H1 (cell line): ENCODE data around the gene FASLG. TPM values are rescaled to one million over a fixed set of nuclear protein-coding genes. Genes with fewer than 3 reads are reported as not detected.

Experiments
- CTCF ChIA-PET: fragments of 300-600 bp; sonication (Branson Sonifier 250); formaldehyde crosslinking; loops from one replicate; lab custom pipeline; 2021; ENCODE audit not compliant: partially characterized antibody; lab: Charles Lee
- POLR2A ChIA-PET: fragments of 300-600 bp; sonication (Branson Sonifier 250); formaldehyde crosslinking; loops from one replicate; lab custom pipeline; 2021; ENCODE audit warnings: inconsistent platforms; ENCODE audit not compliant: partially characterized antibody; lab: Charles Lee
- DNase-seq, 2 experiments: peaks; one replicate each; pipeline versions ENCODE4 v3.0.0 to v3.0.0-alpha.2; 2010 to 2022; ENCODE audit warnings: low spot score in 2 of 2, low read depth in 1 of 2, mixed read lengths in 1 of 2
- FAIRE-seq: peaks from 2 replicates; lab custom pipeline; 2011; peaks lifted over from hg19 to GRCh38; lab: Jason Lieb, UNC
- H2AFZ ChIP-seq: 2 replicates; pipeline ENCODE4 v1.8.1; 2012; ENCODE audit warnings: low read length, inconsistent platforms
- H2AK5ac ChIP-seq: 2 replicates; pipeline ENCODE4 v1.6.1; 2013; ENCODE audit warnings: low read depth, low read length
- H2BK120ac ChIP-seq: replicated peaks from 2 replicates; pipeline ENCODE3; 2013; ENCODE audit warnings: low read depth, low read length, inconsistent platforms
- H2BK12ac ChIP-seq: 2 replicates; pipeline ENCODE4 v1.6.1; 2013; ENCODE audit warnings: low read depth, low read length
- H2BK15ac ChIP-seq: 2 replicates; pipeline ENCODE4 v1.6.1; 2013; ENCODE audit warnings: low read length
- H2BK20ac ChIP-seq: 2 replicates; pipeline ENCODE4 v1.6.1; 2013; ENCODE audit warnings: low read length
- H2BK5ac ChIP-seq: 2 replicates; pipeline ENCODE4 v1.6.1; 2013; ENCODE audit warnings: low read depth, low read length
- H3K14ac ChIP-seq: 2 replicates; pipeline ENCODE4 v1.6.1; 2013; ENCODE audit warnings: inconsistent platforms; ENCODE audit not compliant: insufficient read length
- H3K18ac ChIP-seq: 2 replicates; pipeline ENCODE4 v1.6.1; 2013; ENCODE audit warnings: low read length; ENCODE audit errors: extremely low read depth
- H3K23ac ChIP-seq: 2 replicates; pipeline ENCODE4 v1.6.1; 2013; ENCODE audit warnings: inconsistent platforms; ENCODE audit not compliant: insufficient read length
- H3K23me2 ChIP-seq: 2 replicates; pipeline ENCODE4 v1.6.1; 2013; ENCODE audit warnings: low read depth, low read length
- H3K27ac ChIP-seq: 2 replicates; pipeline ENCODE4 v1.6.1; 2011; ENCODE audit warnings: low read depth, low read length, inconsistent platforms
- H3K27me3 ChIP-seq, 4 experiments: replicated peaks in 1 of 4; 1 replicate in 1 of 4; 2 replicates in 3 of 4; pipeline versions ENCODE4 v1.6.1 to v1.8.1; 2011 to 2013; ENCODE audit warnings: low read length in 3 of 4, mild to moderate bottlenecking in 3 of 4, inconsistent platforms in 2 of 4, mixed read lengths in 2 of 4, moderate library complexity in 1 of 4; ENCODE audit not compliant: control insufficient read depth in 3 of 4, insufficient read depth in 3 of 4; ENCODE audit errors: extremely low read depth in 1 of 4
- H3K36me3 ChIP-seq, 4 experiments: 2 replicates each; pipeline versions ENCODE4 v1.6.1 to v1.8.1; 2011 to 2013; ENCODE audit warnings: mild to moderate bottlenecking in 4 of 4, low read length in 3 of 4, moderate library complexity in 2 of 4, control low read depth in 1 of 4, inconsistent platforms in 1 of 4; ENCODE audit not compliant: insufficient read depth in 4 of 4, control insufficient read depth in 2 of 4
- H3K4ac ChIP-seq: replicated peaks from 2 replicates; pipeline ENCODE3; 2013; ENCODE audit warnings: low read length, low read depth, mixed read lengths, inconsistent platforms; ENCODE audit not compliant: insufficient read length
- H3K4me1 ChIP-seq, 4 experiments: replicated peaks in 1 of 4; 1 replicate in 1 of 4; 2 replicates in 3 of 4; pipeline versions ENCODE4 v1.6.1 to v1.8.1; 2011 to 2013; ENCODE audit warnings: low read length in 3 of 4, inconsistent platforms in 2 of 4, mixed read lengths in 1 of 4; ENCODE audit not compliant: insufficient read depth in 4 of 4, control insufficient read depth in 3 of 4
- H3K4me2 ChIP-seq, 2 experiments: 2 replicates each; pipeline versions ENCODE4 v1.6.1 to v1.8.1; 2011 to 2013; ENCODE audit warnings: low read depth in 2 of 2, low read length in 2 of 2, control low read depth in 1 of 2, inconsistent platforms in 1 of 2, mild to moderate bottlenecking in 1 of 2; ENCODE audit not compliant: insufficient read depth in 1 of 2
- H3K4me3 ChIP-seq, 4 experiments: fragments of 200-600, 300-600 bp in 1 of 4; sonication (generic), shearing (Covaris generic), sonication (Bioruptor Twin) in 1 of 4; 2 replicates each; pipeline versions ENCODE4 v1.5.1 to v1.8.1; 2011 to 2016; ENCODE audit warnings: low read length in 4 of 4, low read depth in 3 of 4, control low read depth in 2 of 4, inconsistent platforms in 2 of 4, mild to moderate bottlenecking in 2 of 4, mixed read lengths in 1 of 4, moderate library complexity in 1 of 4; ENCODE audit not compliant: insufficient read depth in 2 of 4; ENCODE audit errors: extremely low read depth in 1 of 4
- H3K56ac ChIP-seq: replicated peaks from 2 replicates; pipeline ENCODE3; 2013; ENCODE audit warnings: low read depth, mild to moderate bottlenecking, mixed read lengths, low read length, inconsistent platforms; ENCODE audit not compliant: insufficient read length
- H3K79me1 ChIP-seq: 2 replicates; pipeline ENCODE4 v1.6.1; 2013; ENCODE audit warnings: low read depth, low read length, control low read depth
- H3K79me2 ChIP-seq, 2 experiments: 2 replicates each; pipeline versions ENCODE4 v1.6.1 to v1.8.1; 2012 to 2013; ENCODE audit warnings: low read length in 2 of 2, mild to moderate bottlenecking in 2 of 2, inconsistent platforms in 1 of 2; ENCODE audit not compliant: insufficient read depth in 2 of 2, control insufficient read depth in 1 of 2
- H3K9ac ChIP-seq, 4 experiments: replicated peaks in 1 of 4; 1 replicate in 1 of 4; 2 replicates in 3 of 4; pipeline versions ENCODE4 v1.6.1 to v1.8.1; 2011 to 2013; ENCODE audit warnings: low read depth in 3 of 4, low read length in 3 of 4, control low read depth in 2 of 4, mild to moderate bottlenecking in 2 of 4, moderate library complexity in 2 of 4, inconsistent platforms in 1 of 4; ENCODE audit errors: extremely low read depth in 1 of 4
- H3K9me3 ChIP-seq, 2 experiments: 2 replicates each; pipeline versions ENCODE4 v1.6.1 to v1.8.1; 2012 to 2013; ENCODE audit warnings: mild to moderate bottlenecking in 2 of 2, moderate library complexity in 2 of 2, control low read depth in 1 of 2, inconsistent platforms in 1 of 2, low read depth in 1 of 2, low read length in 1 of 2, mixed read lengths in 1 of 2; ENCODE audit not compliant: insufficient read depth in 2 of 2
- H4K20me1 ChIP-seq, 2 experiments: replicated peaks in 1 of 2; 2 replicates each; pipeline versions ENCODE3 to v1.8.1; 2011 to 2013; ENCODE audit warnings: inconsistent platforms in 2 of 2, low read length in 2 of 2, mild to moderate bottlenecking in 1 of 2; ENCODE audit not compliant: insufficient read depth in 2 of 2, control insufficient read depth in 1 of 2
- H4K5ac ChIP-seq: 2 replicates; pipeline ENCODE4 v1.6.1; 2013; ENCODE audit warnings: low read length, low read depth, mixed read lengths, inconsistent platforms; ENCODE audit not compliant: insufficient read length
- H4K8ac ChIP-seq: 2 replicates; pipeline ENCODE4 v1.8.0; 2013; ENCODE audit warnings: mild to moderate bottlenecking, moderate library complexity, low read length, inconsistent platforms; ENCODE audit not compliant: insufficient read depth; ENCODE audit errors: extremely low read depth
- H4K91ac ChIP-seq: replicated peaks from 2 replicates; pipeline ENCODE3; 2013; ENCODE audit warnings: low read length, mixed read lengths, inconsistent platforms; ENCODE audit not compliant: insufficient read length
- ATF3 ChIP-seq: IDR thresholded peaks from 2 replicates; pipeline ENCODE4 v1.6.1; 2011; ENCODE audit warnings: low read depth, mild to moderate bottlenecking, low read length; ENCODE audit not compliant: insufficient read depth
- CBX5 ChIP-seq: fragments of 300-800, 300-1000 bp; sonication (generic); IDR thresholded peaks from 2 replicates; pipeline ENCODE4 v1.7.1; 2016; ENCODE audit warnings: antibody characterized with exemption, low read length, low read depth
- CTCF ChIP-seq, 3 experiments: IDR thresholded peaks; 1 replicate in 2 of 3; 2 replicates in 1 of 3; pipeline versions ENCODE4 v1.5.1 to v1.6.1; 2011; ENCODE audit warnings: low read length in 3 of 3, mild to moderate bottlenecking in 3 of 3, inconsistent platforms in 2 of 3, low read depth in 1 of 3, moderate library complexity in 1 of 3; ENCODE audit not compliant: insufficient read depth in 1 of 3; ENCODE audit errors: control extremely low read depth in 1 of 3
- E2F6 ChIP-seq: IDR thresholded peaks from 2 replicates; pipeline ENCODE4 v1.6.1; 2012; ENCODE audit warnings: inconsistent platforms
- KDM4A ChIP-seq: IDR thresholded peaks from one replicate; pipeline ENCODE4 v1.7.1; 2012; ENCODE audit warnings: low read depth, mild to moderate bottlenecking, moderate library complexity, low read length, inconsistent platforms; ENCODE audit not compliant: severe bottlenecking
- RXRA ChIP-seq: IDR thresholded peaks from 2 replicates; pipeline ENCODE4 v1.6.1; 2011; ENCODE audit warnings: low read depth, mild to moderate bottlenecking, low read length, moderate library complexity; ENCODE audit not compliant: insufficient read depth
- SP4 ChIP-seq: IDR thresholded peaks from 2 replicates; pipeline ENCODE4 v1.6.1; 2012; ENCODE audit warnings: low read length, inconsistent platforms
- WGBS, 2 experiments: shearing (Covaris generic) in 1 of 2; methylation state at CpG; one replicate each; pipeline versions ENCODE4 v1.1.6 to v1.1.7; 2013 to 2015; ENCODE audit warnings: low lambda C conversion rate in 2 of 2, mixed read lengths in 2 of 2, inconsistent platforms in 1 of 2, low coverage in 1 of 2, missing lambda C conversion rate in 1 of 2; ENCODE audit not compliant: insufficient replicate concordance in 2 of 2, insufficient coverage in 1 of 2, insufficient read length in 1 of 2; ENCODE audit errors: extremely low coverage in 1 of 2, missing lambda C conversion rate in 1 of 2; 5-methylcytosine and 5-hydroxymethylcytosine counted together
- polyA plus RNA-seq, 7 experiments: library from polyadenylated mRNA; depleted of rRNA in 3 of 7; stranded (reverse) in 5 of 7; unstranded in 2 of 7; fragments of >200 nt in 5 of 7; fragments of 200-250 nt in 2 of 7; gene quantifications; 1 replicate in 5 of 7; 2 replicates in 1 of 7; 4 replicates in 1 of 7; pipeline versions ENCODE4 v1.2.1 to v1.2.3, GENCODE V29; 2011 to 2013; ENCODE audit warnings: missing spikeins in 2 of 7, mixed read lengths in 2 of 7
- total RNA-seq: library from RNA; stranded (reverse); fragmentation: NEBNext Ultra II Directional; extraction: Animal tissue kit (Norgen Biotek cat#: 25700); gene quantifications from 2 replicates; pipeline ENCODE4 v1.2.1, GENCODE V29; 2021

Gene FASLG
- total and polyA plus RNA-seq, 2 of the 8 experiments (the other 6 are each of a cell fraction or from before 2014, with no cell fraction given) = not detected

- Histone ChIP-seq H2AK5ac (no peak overlapping the region), H2BK12ac (no peak overlapping the region), H3K4me3 (no peak overlapping the region), H3K18ac (no peak overlapping the region), H3K4me2 (no peak overlapping the region), H3K36me3 (no peaks in the 10 kb centered on the region), H3K9ac (no peak overlapping the region), H3K27ac (no peak overlapping the region), H4K8ac (no peak overlapping the region), H3K9me3 (no peaks in the 10 kb centered on the region), H3K4me1 (no peaks in the 10 kb centered on the region), H2BK120ac (no peak overlapping the region), H3K79me2 (no peaks in the 10 kb centered on the region), H3K56ac (no peak overlapping the region), H3K27me3 (no peaks in the 10 kb centered on the region), H4K5ac (no peak overlapping the region), H2BK5ac (no peak overlapping the region), H2BK15ac (no peak overlapping the region), H3K23me2 (no peaks in the 10 kb centered on the region), H3K4ac (no peak overlapping the region), H4K20me1 (no peaks in the 10 kb centered on the region), H3K14ac (no peak overlapping the region), H2BK20ac (no peak overlapping the region), H2AFZ (no peak overlapping the region), H3K23ac (no peak overlapping the region), H3K79me1 (no peaks in the 10 kb centered on the region), H4K91ac (no peak overlapping the region)
- CTCF ChIA-PET = interaction anchor here (0.9 kb wide), 1 partner anchor 75 kb away, joined by 3 read pairs; no protein-coding TSS in a partner anchor
- FAIRE-seq (no peak), DNase-seq (no peak)
- WGBS, 2 experiments = 98% methylated on average over 2 of the region's 2 CpGs; no CpG with 5 or more reads in 1 of the 2 experiments
- POLR2A ChIA-PET = no interaction called here
- TF ChIP-seq SP4 = no peak
- no peak for TF ChIP-seq CTCF (IDR thresholded peaks at IDR 0.05; ENCODE audit: control extremely low read depth in 1 of 3, insufficient read depth in 1 of 3, low read depth in 1 of 3, low read length in 3 of 3)
- no peak for TF ChIP-seq E2F6
- no peak for TF ChIP-seq KDM4A
- no peak for TF ChIP-seq CBX5
- no peak for TF ChIP-seq RXRA
- no peak for TF ChIP-seq ATF3
Measured at GRCh38 chr1:172654535-172654934, 4.4 kb upstream of the FASLG start.
